ENCODE measurements around the gene SEMA3D. TPM values are rescaled to one million over a fixed set of nuclear protein-coding genes. Genes with fewer than 3 reads are reported as not detected.

SEMA3D gene
- total RNA-seq, 8 experiments from 2014 or later = 0.66 to 14.6 (median 3.0) TPM

DNA sequence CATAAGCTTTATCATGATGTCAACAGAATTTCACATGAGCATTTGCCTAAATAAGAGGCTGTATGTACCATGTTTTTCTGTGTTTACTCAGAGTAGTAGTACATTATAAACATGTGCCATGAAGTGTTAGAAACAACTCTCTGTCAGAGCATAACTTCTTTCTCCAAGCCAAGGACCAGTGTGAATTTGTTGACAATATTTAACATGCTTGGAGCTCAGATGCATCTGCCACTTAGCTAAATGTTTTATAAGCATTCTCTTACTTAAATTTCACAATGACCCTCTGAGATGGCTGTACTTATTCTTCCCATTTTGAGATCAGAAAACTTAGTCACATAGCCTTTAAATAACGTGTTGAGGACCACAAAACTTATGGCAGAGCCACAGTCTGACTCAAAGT is 105.0 kb downstream of the SEMA3D start:
- no peaks in the 10 kb centered on the region for H3K4me1 ChIP-seq (replicated peaks in 1 of 2)
- H3K27ac ChIP-seq = no peak overlapping the region
- in situ Hi-C loops (cut with MboI; ENCODE audit: low pct_unique_long_range_greater_than_20kb in 2 of 9, low sequenced_read_pairs in 9 of 9, unreplicated experiment in 9 of 9) = no loop called here
- peak in 1 of 8 experiments; percentile 13 for ATAC-seq (replicated peaks in 6 of 8)
- no peak overlapping the region for H3K4me3 ChIP-seq
- WGBS, 10 experiments = 33 to 100% (median 80%) methylated on average over 1 of the region's 1 CpG; no CpG with 5 or more reads in 2 of the 10 experiments

DNA sequence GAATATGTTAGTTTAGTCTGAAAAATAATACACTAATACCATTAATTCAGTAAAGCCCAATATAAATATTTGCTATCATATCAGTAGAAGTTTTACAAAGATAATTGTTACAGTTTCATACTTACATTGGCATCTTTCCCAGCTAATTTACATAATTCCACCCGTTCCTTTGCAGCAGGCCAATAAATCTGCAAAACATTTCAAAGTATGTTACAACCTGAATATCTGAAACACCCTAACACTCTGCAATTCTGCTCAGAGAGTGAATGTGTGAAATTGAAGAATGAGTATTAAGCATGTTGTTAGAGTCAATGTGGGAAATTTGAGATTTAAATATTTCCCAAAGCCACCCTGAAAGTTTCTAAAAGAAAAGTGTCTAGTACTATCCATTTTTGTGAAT is 105.5 kb downstream of the SEMA3D start:
- in situ Hi-C loops (cut with MboI; ENCODE audit: low pct_unique_long_range_greater_than_20kb in 2 of 9, low sequenced_read_pairs in 9 of 9, unreplicated experiment in 9 of 9) = no loop called here
- WGBS, 10 experiments = 0 to 75% (median 6%) methylated on average over 1 of the region's 1 CpG; no CpG with 5 or more reads in 2 of the 10 experiments
- ATAC-seq (replicated peaks in 6 of 8) = peak in 3 of 8 experiments; percentile 59 to 82 (median 79)
- no peaks in the 10 kb centered on the region for H3K4me1 ChIP-seq (replicated peaks in 1 of 2)
- no peak overlapping the region for H3K4me3 ChIP-seq
- H3K27ac ChIP-seq = no peak overlapping the region

- 50 to 100% (median 100%) methylated on average over 1 of the region's 1 CpG; no CpG with 5 or more reads in 3 of the 10 experiments for WGBS, 10 experiments
These were observed 107.4 kb downstream of the SEMA3D start for GRCh38 chr7:85079434-85079833.

GRCh38 chr7:85078181-85078580 is 108.7 kb downstream of the SEMA3D start:
- in situ Hi-C loops (cut with MboI; ENCODE audit: low pct_unique_long_range_greater_than_20kb in 2 of 9, low sequenced_read_pairs in 9 of 9, unreplicated experiment in 9 of 9) = no loop called here
- no peak for ATAC-seq (replicated peaks in 6 of 8)
- no peak overlapping the region for H3K4me3 ChIP-seq
- H3K27ac ChIP-seq = no peak overlapping the region
- WGBS, 10 experiments = 68 to 98% (median 87%) methylated on average over 2 to 3 of the region's 3 CpGs; no CpG with 5 or more reads in 1 of the 10 experiments
- no peaks in the 10 kb centered on the region for H3K4me1 ChIP-seq (replicated peaks in 1 of 2)

More at GRCh38 chr7:85079434-85079833, 107.4 kb downstream of the SEMA3D start:
- H3K4me3 ChIP-seq = no peak overlapping the region
- H3K4me1 ChIP-seq (replicated peaks in 1 of 2) = no peaks in the 10 kb centered on the region
- in situ Hi-C loops (cut with MboI; ENCODE audit: low pct_unique_long_range_greater_than_20kb in 2 of 9, low sequenced_read_pairs in 9 of 9, unreplicated experiment in 9 of 9) = no loop called here
- no peak overlapping the region for H3K27ac ChIP-seq
- ATAC-seq (replicated peaks in 6 of 8) = no peak

GRCh38 chr7:85075864-85076263 is 111.0 kb downstream of the SEMA3D start:
- peak in 1 of 8 experiments; percentile 45 for ATAC-seq (replicated peaks in 6 of 8)
- no peak overlapping the region for H3K4me3 ChIP-seq
- H3K4me1 ChIP-seq (replicated peaks in 1 of 2) = no peaks in the 10 kb centered on the region
- in situ Hi-C loops (cut with MboI; ENCODE audit: low pct_unique_long_range_greater_than_20kb in 2 of 9, low sequenced_read_pairs in 9 of 9, unreplicated experiment in 9 of 9) = no loop called here
- 0 to 100% (median 22%) methylated on average over 1 to 2 of the region's 2 CpGs for WGBS, 10 experiments
- no peak overlapping the region for H3K27ac ChIP-seq

- Histone ChIP-seq H3K27ac (no peak overlapping the region), H3K4me1 (replicated peaks in 1 of 2) (no peaks in the 10 kb centered on the region), H3K4me3 (no peak overlapping the region)
- ATAC-seq (replicated peaks in 6 of 8) = no peak
- 50 to 100% (median 84%) methylated on average over 1 to 2 of the region's 2 CpGs; no CpG with 5 or more reads in 2 of the 10 experiments for WGBS, 10 experiments
- in situ Hi-C loops (cut with MboI; ENCODE audit: low pct_unique_long_range_greater_than_20kb in 2 of 9, low sequenced_read_pairs in 9 of 9, unreplicated experiment in 9 of 9) = loop anchor here in 1 of 9 experiments (25.0 kb wide), 1 partner anchor 87 kb away; no protein-coding TSS in a partner anchor
These were observed 111.9 kb downstream of the SEMA3D start for GRCh38 chr7:85074992-85075391.

GRCh38 chr7:85074016-85074415 is 112.8 kb downstream of the SEMA3D start:
- Histone ChIP-seq H3K4me3 (no peak overlapping the region), H3K4me1 (replicated peaks in 1 of 2) (no peaks in the 10 kb centered on the region), H3K27ac (no peak overlapping the region)
- in situ Hi-C loops (cut with MboI; ENCODE audit: low pct_unique_long_range_greater_than_20kb in 2 of 9, low sequenced_read_pairs in 9 of 9, unreplicated experiment in 9 of 9) = loop anchor here in 1 of 9 experiments (25.0 kb wide), 1 partner anchor 88 kb away; no protein-coding TSS in a partner anchor
- ATAC-seq (replicated peaks in 6 of 8) = peak in 1 of 8 experiments; percentile 90
- WGBS, 10 experiments = 44 to 100% (median 81%) methylated on average over 1 of the region's 1 CpG; no CpG with 5 or more reads in 2 of the 10 experiments

GRCh38 chr7:85070967-85071628 is 115.8 kb downstream of the SEMA3D start:
- ATAC-seq (replicated peaks in 6 of 8) = no peak
- 58 to 100% (median 91%) methylated on average over 1 to 5 of the region's 5 CpGs; no CpG with 5 or more reads in 2 of the 10 experiments for WGBS, 10 experiments
- in situ Hi-C loops (cut with MboI; ENCODE audit: low pct_unique_long_range_greater_than_20kb in 2 of 9, low sequenced_read_pairs in 9 of 9, unreplicated experiment in 9 of 9) = loop anchor here in 1 of 9 experiments (25.0 kb wide), 1 partner anchor 91 kb away; no protein-coding TSS in a partner anchor

DNA sequence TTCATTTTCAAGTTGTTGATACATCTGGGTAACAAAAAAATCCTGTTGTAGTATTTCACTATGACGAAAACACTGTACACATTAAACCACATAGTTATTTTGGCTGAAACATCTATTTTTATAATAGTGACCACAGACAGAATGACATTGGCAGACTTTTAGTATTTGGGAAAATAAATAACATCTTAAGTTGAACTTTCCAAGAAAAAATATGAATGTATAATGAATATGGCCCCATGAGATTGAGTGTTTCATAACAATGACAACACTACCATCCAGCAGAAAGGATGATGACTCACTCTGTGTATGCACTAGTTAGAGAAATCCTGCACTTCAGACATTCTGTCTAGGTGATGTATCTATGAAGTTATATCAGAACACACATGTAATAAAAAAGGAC is 118.1 kb downstream of the SEMA3D start:
- 20 to 100% (median 100%) methylated on average over 1 of the region's 1 CpG; no CpG with 5 or more reads in 1 of the 10 experiments for WGBS, 10 experiments

More at GRCh38 chr7:85070967-85071628, 115.8 kb downstream of the SEMA3D start:
- no peak overlapping the region for H3K4me3 ChIP-seq
- no peaks in the 10 kb centered on the region for H3K4me1 ChIP-seq (replicated peaks in 1 of 2)
- no peak overlapping the region for H3K27ac ChIP-seq

GRCh38 chr7:85067371-85067770 is 119.5 kb downstream of the SEMA3D start:
- H3K27ac ChIP-seq = no peak overlapping the region
- WGBS, 10 experiments = 0 to 100% (median 67%) methylated on average over 1 of the region's 1 CpG; no CpG with 5 or more reads in 3 of the 10 experiments
- peaks cover 0 to 3% of the 10 kb centered on the region in 2 donors for H3K4me1 ChIP-seq (replicated peaks in 1 of 2)
- no peak overlapping the region for H3K4me3 ChIP-seq
- ATAC-seq (replicated peaks in 6 of 8) = no peak
- in situ Hi-C loops (cut with MboI; ENCODE audit: low pct_unique_long_range_greater_than_20kb in 2 of 9, low sequenced_read_pairs in 9 of 9, unreplicated experiment in 9 of 9) = loop anchor here in 1 of 9 experiments (25.0 kb wide), 1 partner anchor 95 kb away; no protein-coding TSS in a partner anchor

More for the DNA sequence above, 118.1 kb downstream of the SEMA3D start:
- in situ Hi-C loops (cut with MboI; ENCODE audit: low pct_unique_long_range_greater_than_20kb in 2 of 9, low sequenced_read_pairs in 9 of 9, unreplicated experiment in 9 of 9) = loop anchor here in 1 of 9 experiments (25.0 kb wide), 1 partner anchor 94 kb away; no protein-coding TSS in a partner anchor
- Histone ChIP-seq H3K4me3 (no peak overlapping the region), H3K4me1 (replicated peaks in 1 of 2) (peaks cover 0 to 3% of the 10 kb centered on the region in 2 donors), H3K27ac (no peak overlapping the region)
- peak in 5 of 8 experiments; percentile 38 to 71 (median 45) for ATAC-seq (replicated peaks in 6 of 8)

DNA sequence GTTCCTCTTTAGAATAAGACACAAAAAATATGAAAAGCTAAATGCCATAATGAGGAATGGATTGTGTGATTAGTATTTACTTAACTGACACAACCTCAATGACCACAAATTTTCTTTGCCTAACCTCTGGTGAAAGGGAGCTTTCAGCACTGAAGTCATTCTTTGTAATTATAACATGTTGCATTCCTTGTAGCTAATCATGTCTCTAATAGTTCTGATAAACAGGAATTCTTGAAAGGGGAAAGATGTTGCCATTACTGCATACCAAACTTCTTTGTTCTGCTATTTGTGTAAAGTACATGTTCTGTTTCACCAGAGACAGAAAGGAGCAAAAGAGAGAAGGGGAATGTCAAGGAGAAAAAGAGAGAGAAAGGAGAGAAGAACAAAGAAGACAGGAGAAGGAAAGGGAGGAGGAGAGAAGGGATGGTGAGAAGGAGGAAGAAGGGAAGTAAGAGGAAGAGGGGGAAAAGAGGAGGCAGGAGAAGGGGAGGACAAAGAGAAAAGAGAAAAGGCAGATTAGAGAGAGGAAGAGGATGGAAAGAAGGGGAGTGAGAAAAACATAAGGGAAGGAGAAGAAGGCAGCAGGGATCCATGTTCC is 120.9 kb downstream of the SEMA3D start:
- in situ Hi-C loops (cut with MboI; ENCODE audit: low pct_unique_long_range_greater_than_20kb in 2 of 9, low sequenced_read_pairs in 9 of 9, unreplicated experiment in 9 of 9) = loop anchor here in 1 of 9 experiments (25.0 kb wide), 1 partner anchor 96 kb away; no protein-coding TSS in a partner anchor
- H3K4me1 ChIP-seq (replicated peaks in 1 of 2) = peaks cover 0 to 3% of the 10 kb centered on the region in 2 donors

GRCh38 chr7:85065306-85065705 is 121.5 kb downstream of the SEMA3D start:
- H3K4me3 ChIP-seq = no peak overlapping the region
- no peak for ATAC-seq (replicated peaks in 6 of 8)
- H3K4me1 ChIP-seq (replicated peaks in 1 of 2) = peaks cover 0 to 3% of the 10 kb centered on the region in 2 donors
- H3K27ac ChIP-seq = no peak overlapping the region
- 46 to 100% (median 90%) methylated on average over 1 of the region's 1 CpG; no CpG with 5 or more reads in 5 of the 10 experiments for WGBS, 10 experiments
- in situ Hi-C loops (cut with MboI; ENCODE audit: low pct_unique_long_range_greater_than_20kb in 2 of 9, low sequenced_read_pairs in 9 of 9, unreplicated experiment in 9 of 9) = loop anchor here in 1 of 9 experiments (25.0 kb wide), 1 partner anchor 97 kb away; no protein-coding TSS in a partner anchor

More for the DNA sequence above, 120.9 kb downstream of the SEMA3D start:
- Histone ChIP-seq H3K4me3 (no peak overlapping the region), H3K27ac (no peak overlapping the region)
- ATAC-seq (replicated peaks in 6 of 8) = peak in 1 of 8 experiments; percentile 20

GRCh38 chr7:85062651-85063050 is 124.2 kb downstream of the SEMA3D start:
- 33 to 100% (median 83%) methylated on average over 1 of the region's 1 CpG; no CpG with 5 or more reads in 1 of the 10 experiments for WGBS, 10 experiments
- no peak for ATAC-seq (replicated peaks in 6 of 8)
- peaks cover 0 to 3% of the 10 kb centered on the region in 2 donors for H3K4me1 ChIP-seq (replicated peaks in 1 of 2)
- no peak overlapping the region for H3K27ac ChIP-seq
- H3K4me3 ChIP-seq = no peak overlapping the region
- in situ Hi-C loops (cut with MboI; ENCODE audit: low pct_unique_long_range_greater_than_20kb in 2 of 9, low sequenced_read_pairs in 9 of 9, unreplicated experiment in 9 of 9) = loop anchor here in 1 of 9 experiments (25.0 kb wide), 1 partner anchor 100 kb away; no protein-coding TSS in a partner anchor
